Lower leg skin (tissue), 4 donors: ENCODE results near the gene POFUT1. TPM values are rescaled to one million over a fixed set of nuclear protein-coding genes. Genes with fewer than 3 reads are reported as not detected.

Experiments used
- DNase-seq, 2 donors: peaks; one replicate each; pipeline ENCODE4 v3.0.0-alpha.2; 2019; ENCODE audit warnings: low spot score in 2 of 2
- H3K4me3 ChIP-seq: fragments of 200-600 bp; sonication (generic); 2 replicates; pipeline ENCODE4 v1.5.1; 2017; ENCODE audit warnings: mild to moderate bottlenecking, low read depth; ENCODE audit not compliant: poor library complexity, severe bottlenecking
- POLR2A ChIP-seq, 2 donors: fragments of 450-650 bp; IDR thresholded peaks; one replicate each; pipeline ENCODE4 v1.6.1; 2016 to 2017; ENCODE audit warnings: antibody characterized with exemption in 2 of 2, mild to moderate bottlenecking in 1 of 2, moderate library complexity in 1 of 2
- WGBS, 2 donors: methylation state at CpG; one replicate each; pipeline ENCODE4 v1.1.5; 2018; 5-methylcytosine and 5-hydroxymethylcytosine counted together
- intact Hi-C: fragments of 100-400 bp; cut with DNase I; formaldehyde crosslinking; loops from one replicate; pipeline ENCODE4 v1.15.0; 2023; ENCODE audit warnings: low total_unique reads
- total RNA-seq, 4 donors: library from RNA; depleted of rRNA; stranded (reverse); fragments of >200 nt; gene quantifications; one replicate each; pipeline ENCODE4 v1.1.0, GENCODE V29; 2016
- TF ChIP-seq, protein P1 (sequence below), 3 donors: fragments of 450-650 bp; IDR thresholded peaks; one replicate each; pipeline ENCODE4 v1.5.1; 2016; ENCODE audit warnings: antibody characterized with exemption in 3 of 3, mild to moderate bottlenecking in 3 of 3, moderate library complexity in 2 of 3

The POFUT1 gene
- total RNA-seq, 4 donors from 2014 or later: 15.6 to 29.7 (median 21.6) TPM

GRCh38 chr20:32162351-32162750 lies 45.3 kb upstream of the POFUT1 start:
- TF ChIP-seq POLR2A (IDR thresholded peaks at IDR 0.05): no peak
- TF ChIP-seq, protein P1, sequence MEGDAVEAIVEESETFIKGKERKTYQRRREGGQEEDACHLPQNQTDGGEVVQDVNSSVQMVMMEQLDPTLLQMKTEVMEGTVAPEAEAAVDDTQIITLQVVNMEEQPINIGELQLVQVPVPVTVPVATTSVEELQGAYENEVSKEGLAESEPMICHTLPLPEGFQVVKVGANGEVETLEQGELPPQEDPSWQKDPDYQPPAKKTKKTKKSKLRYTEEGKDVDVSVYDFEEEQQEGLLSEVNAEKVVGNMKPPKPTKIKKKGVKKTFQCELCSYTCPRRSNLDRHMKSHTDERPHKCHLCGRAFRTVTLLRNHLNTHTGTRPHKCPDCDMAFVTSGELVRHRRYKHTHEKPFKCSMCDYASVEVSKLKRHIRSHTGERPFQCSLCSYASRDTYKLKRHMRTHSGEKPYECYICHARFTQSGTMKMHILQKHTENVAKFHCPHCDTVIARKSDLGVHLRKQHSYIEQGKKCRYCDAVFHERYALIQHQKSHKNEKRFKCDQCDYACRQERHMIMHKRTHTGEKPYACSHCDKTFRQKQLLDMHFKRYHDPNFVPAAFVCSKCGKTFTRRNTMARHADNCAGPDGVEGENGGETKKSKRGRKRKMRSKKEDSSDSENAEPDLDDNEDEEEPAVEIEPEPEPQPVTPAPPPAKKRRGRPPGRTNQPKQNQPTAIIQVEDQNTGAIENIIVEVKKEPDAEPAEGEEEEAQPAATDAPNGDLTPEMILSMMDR (IDR thresholded peaks at IDR 0.05): no peak
- 63 to 89% methylated on average over 3 of the region's 3 CpGs for WGBS, 2 donors

DNA sequence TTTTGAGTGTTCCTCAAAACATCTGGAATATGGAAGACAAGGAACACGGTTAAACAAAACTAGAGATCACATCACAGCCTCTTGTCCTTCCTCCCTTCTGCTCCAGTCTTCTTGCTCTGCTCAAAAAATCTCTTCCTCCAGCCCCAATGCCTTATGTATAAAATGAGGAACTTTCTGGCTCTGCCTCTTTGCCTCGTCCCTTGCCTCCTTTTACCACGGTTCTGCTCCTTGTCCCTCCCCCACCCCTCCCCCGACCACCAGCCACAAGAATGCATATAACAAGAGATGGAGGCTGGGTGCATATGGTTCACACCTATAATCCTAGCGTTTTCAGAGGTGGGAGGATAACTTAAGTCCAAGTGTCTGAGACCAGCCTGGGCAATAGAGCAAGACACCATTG lies 43.7 kb upstream of the POFUT1 start:
- H3K4me3 ChIP-seq: no peak overlapping the region
- no peak for DNase-seq
- 81 to 83% methylated on average over 5 of the region's 5 CpGs for WGBS, 2 donors
- intact Hi-C loops: no loop called here
- TF ChIP-seq, protein P1 (IDR thresholded peaks at IDR 0.05): no peak

More at GRCh38 chr20:32162351-32162750, 45.3 kb upstream of the POFUT1 start:
- DNase-seq: no peak
- H3K4me3 ChIP-seq: no peak overlapping the region
- intact Hi-C loops: no loop called here

DNA sequence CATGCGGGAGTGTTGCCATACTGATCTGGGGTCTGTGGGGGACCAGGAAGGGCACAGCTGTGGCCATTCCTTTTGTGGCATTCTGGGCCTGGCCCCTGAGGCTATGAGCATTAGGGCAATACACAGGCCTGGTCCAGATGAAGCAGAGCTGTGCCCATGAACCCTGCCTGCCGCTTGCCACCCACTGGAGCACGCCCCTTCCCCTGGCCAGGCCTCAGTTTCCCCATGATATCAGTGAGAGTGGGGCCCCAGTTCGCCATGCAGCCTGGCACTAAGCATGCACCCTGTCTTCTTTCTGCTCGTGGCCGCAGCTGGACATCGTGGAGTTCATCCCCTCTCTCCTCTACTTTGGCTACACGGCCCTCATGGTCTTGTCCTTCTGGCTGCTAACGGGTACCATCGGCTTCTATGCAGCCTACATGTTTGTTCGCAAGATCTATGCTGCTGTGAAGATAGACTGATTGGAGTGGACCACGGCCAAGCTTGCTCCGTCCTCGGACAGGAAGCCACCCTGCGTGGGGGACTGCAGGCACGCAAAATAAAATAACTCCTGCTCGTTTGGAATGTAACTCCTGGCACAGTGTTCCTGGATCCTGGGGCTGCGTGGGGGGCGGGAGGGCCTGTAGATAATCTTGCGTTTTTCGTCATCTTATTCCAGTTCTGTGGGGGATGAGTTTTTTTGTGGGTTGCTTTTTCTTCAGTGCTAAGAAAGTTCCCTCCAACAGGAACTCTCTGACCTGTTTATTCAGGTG lies 42.5 kb upstream of the POFUT1 start:
- DNase-seq: no peak
- 88 to 90% methylated on average over 20 to 21 of the region's 21 CpGs for WGBS, 2 donors
- intact Hi-C loops: no loop called here
- TF ChIP-seq, protein P1 (IDR thresholded peaks at IDR 0.05): no peak
- H3K4me3 ChIP-seq: no peak overlapping the region

DNA sequence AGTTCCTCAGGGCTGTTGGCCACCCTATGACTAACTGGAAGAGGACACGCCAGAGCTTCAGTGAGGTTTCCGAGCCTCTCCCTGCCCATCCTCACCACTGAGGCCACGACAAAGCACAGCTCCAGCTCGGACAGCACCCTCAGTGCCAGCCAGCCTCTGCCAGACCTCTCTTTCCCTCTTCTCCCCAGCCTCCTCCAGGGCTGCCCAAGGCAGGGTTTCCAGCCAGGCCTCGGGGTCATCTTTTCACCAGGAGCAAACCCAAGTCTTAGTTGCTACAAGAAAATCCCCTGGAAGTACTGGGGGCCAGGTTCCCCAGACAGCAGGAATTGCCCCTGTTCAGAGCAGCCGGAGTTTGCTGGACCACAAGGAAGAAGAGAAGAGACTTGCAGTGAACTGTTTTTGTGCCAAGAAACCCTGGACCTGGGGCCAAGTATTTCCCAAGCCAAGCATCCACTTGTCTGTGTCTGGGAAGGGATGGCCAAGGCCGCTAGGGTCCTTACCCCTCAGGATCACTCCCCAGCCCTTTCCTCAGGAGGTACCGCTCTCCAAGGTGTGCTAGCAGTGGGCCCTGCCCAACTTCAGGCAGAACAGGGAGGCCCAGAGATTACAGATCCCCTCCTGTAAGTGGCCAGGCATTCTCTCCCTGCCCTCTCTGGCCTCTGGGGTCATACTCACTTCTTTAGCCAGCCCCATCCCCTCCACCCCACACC lies 41.7 kb upstream of the POFUT1 start:
- intact Hi-C loops: no loop called here
- TF ChIP-seq POLR2A (IDR thresholded peaks at IDR 0.05): no peak
- TF ChIP-seq, protein P1 (IDR thresholded peaks at IDR 0.05): no peak
- no peak overlapping the region for H3K4me3 ChIP-seq
- no peak for DNase-seq
- WGBS, 2 donors: 88 to 90% methylated on average over 8 of the region's 8 CpGs

DNA sequence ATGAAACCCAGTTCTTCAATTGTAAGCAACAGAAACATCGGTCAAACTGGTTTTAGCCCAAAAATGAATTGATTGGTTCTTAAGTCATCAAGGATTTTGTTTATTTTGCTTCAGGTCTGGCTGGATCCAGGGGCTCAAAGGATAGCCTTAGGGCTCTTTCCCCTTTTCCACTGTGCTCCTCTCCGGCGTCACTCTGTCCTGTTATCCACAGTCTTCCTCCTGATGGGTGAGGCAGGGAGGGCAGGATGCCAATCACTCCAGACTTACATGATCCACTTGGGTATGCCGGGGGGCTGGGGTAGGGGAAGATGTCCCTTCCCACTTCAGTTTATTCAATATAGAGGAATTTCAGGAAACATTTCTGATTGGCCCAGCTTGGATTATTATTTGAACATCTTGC lies 40.1 kb upstream of the POFUT1 start:
- H3K4me3 ChIP-seq: no peak overlapping the region
- WGBS, 2 donors: 92 to 95% methylated on average over 4 of the region's 4 CpGs
- DNase-seq: no peak
- intact Hi-C loops: no loop called here
- TF ChIP-seq POLR2A (IDR thresholded peaks at IDR 0.05): no peak
- TF ChIP-seq, protein P1 (IDR thresholded peaks at IDR 0.05): no peak
